ENCODE data around the gene IGF2R. TPM values are rescaled to one million over a fixed set of nuclear protein-coding genes. Genes with fewer than 3 reads are reported as not detected.

The IGF2R gene
- total RNA-seq, 1 experiment from 2014 or later, result 31.5 TPM

DNA sequence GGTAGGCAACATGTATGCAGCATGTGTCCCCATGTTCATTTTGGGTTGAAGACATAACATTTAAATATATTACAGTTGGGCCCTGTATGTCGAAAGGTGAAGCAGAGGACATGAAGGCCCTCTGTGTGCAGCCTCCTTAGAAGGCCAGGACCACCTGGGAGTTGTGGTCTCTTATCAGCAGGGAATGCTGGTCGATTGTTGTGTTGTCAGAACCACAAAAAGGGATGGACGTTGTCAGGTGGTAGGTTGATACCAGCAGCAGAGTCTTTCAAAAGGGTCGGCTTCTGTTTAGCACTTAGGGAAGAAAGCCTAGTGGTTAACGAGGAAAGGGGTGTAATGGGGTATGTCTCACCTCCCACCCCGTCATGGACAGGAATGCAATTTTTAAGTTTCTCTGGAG lies 85.4 kb downstream of the IGF2R start:
- Histone ChIP-seq H3K9ac (ENCODE audit: low read length) (no peak overlapping the region), H3K79me2 (ENCODE audit: low read length) (no peaks in the 10 kb centered on the region), H3K9me2 (replicated peaks; ENCODE audit: low read length) (no peaks in the 10 kb centered on the region), H3K27ac (ENCODE audit: low read length) (no peak overlapping the region), H3K4me2 (ENCODE audit: low read length) (no peak overlapping the region), H3K9me3 (ENCODE audit: low read length) (no peaks in the 10 kb centered on the region), H2AFZ (ENCODE audit: low read length) (no peak overlapping the region), H3F3A (ENCODE audit: low read length, unreplicated experiment) (no peaks in the 10 kb centered on the region), H3K36me3 (ENCODE audit: low read depth, low read length) (peaks cover 17% of the 10 kb centered on the region), H3K4me1 (ENCODE audit: insufficient read depth, low read length) (no peaks in the 10 kb centered on the region), H4K20me1 (ENCODE audit: low read length) (no peaks in the 10 kb centered on the region), H3K4me3 (ENCODE audit: low read length) (no peak overlapping the region), H3K27me3 (ENCODE audit: low read length) (no peaks in the 10 kb centered on the region)
- DNase-seq (no peak), ATAC-seq (no peak)
- ChIA-PET CTCF (no interaction called here), POLR2A (ENCODE audit: unreplicated experiment) (no interaction called here)
- TF ChIP-seq EZH2phosphoT487 (IDR thresholded peaks at IDR 0.05; ENCODE audit: borderline replicate concordance, low read length), result no peak
- no peak for TF ChIP-seq EZH2 (IDR thresholded peaks at IDR 0.05; ENCODE audit: low read length, unreplicated experiment)
- no peak for TF ChIP-seq CTCF (conservative IDR thresholded peaks at IDR 0.05; ENCODE audit: low read depth, low read length)
- intact Hi-C loops (cut with micrococcal nuclease), result no loop called here
- no TSS peak for BruUV-seq (replicated peaks)

- Histone ChIP-seq H3K27ac (ENCODE audit: low read length) (no peak overlapping the region), H3K36me3 (ENCODE audit: low read depth, low read length) (peaks cover 17% of the 10 kb centered on the region), H3K79me2 (ENCODE audit: low read length) (no peaks in the 10 kb centered on the region), H4K20me1 (ENCODE audit: low read length) (no peaks in the 10 kb centered on the region), H3K27me3 (ENCODE audit: low read length) (no peaks in the 10 kb centered on the region), H3K9ac (ENCODE audit: low read length) (no peak overlapping the region), H3K4me1 (ENCODE audit: insufficient read depth, low read length) (no peaks in the 10 kb centered on the region), H3K4me2 (ENCODE audit: low read length) (no peak overlapping the region), H3F3A (ENCODE audit: low read length, unreplicated experiment) (no peaks in the 10 kb centered on the region), H3K9me2 (replicated peaks; ENCODE audit: low read length) (no peaks in the 10 kb centered on the region), H3K4me3 (ENCODE audit: low read length) (no peak overlapping the region), H3K9me3 (ENCODE audit: low read length) (no peaks in the 10 kb centered on the region), H2AFZ (ENCODE audit: low read length) (no peak overlapping the region)
- no peak for TF ChIP-seq CTCF (conservative IDR thresholded peaks at IDR 0.05; ENCODE audit: low read depth, low read length)
- no peak for TF ChIP-seq EZH2 (IDR thresholded peaks at IDR 0.05; ENCODE audit: low read length, unreplicated experiment)
- no peak for TF ChIP-seq EZH2phosphoT487 (IDR thresholded peaks at IDR 0.05; ENCODE audit: borderline replicate concordance, low read length)
- POLR2A ChIA-PET (ENCODE audit: unreplicated experiment), result no interaction called here
- CTCF ChIA-PET, result no interaction called here
- ATAC-seq (no peak), DNase-seq (no peak)
- BruUV-seq (replicated peaks), result no TSS peak
- intact Hi-C loops (cut with micrococcal nuclease), result no loop called here
These were observed 86.0 kb downstream of the IGF2R start for GRCh38 chr6:160054913-160055312.

GRCh38 chr6:160055378-160055777 lies 86.5 kb downstream of the IGF2R start:
- no peak overlapping the region for H3K9ac ChIP-seq (ENCODE audit: low read length)
- H3K27me3 ChIP-seq (ENCODE audit: low read length), result no peaks in the 10 kb centered on the region
- H3K4me2 ChIP-seq (ENCODE audit: low read length), result no peak overlapping the region
- no peaks in the 10 kb centered on the region for H3F3A ChIP-seq (ENCODE audit: low read length, unreplicated experiment)
- no peak for TF ChIP-seq EZH2 (IDR thresholded peaks at IDR 0.05; ENCODE audit: low read length, unreplicated experiment)
- no peak for TF ChIP-seq CTCF (conservative IDR thresholded peaks at IDR 0.05; ENCODE audit: low read depth, low read length)
- no peak for TF ChIP-seq EZH2phosphoT487 (IDR thresholded peaks at IDR 0.05; ENCODE audit: borderline replicate concordance, low read length)
- H3K9me2 ChIP-seq (replicated peaks; ENCODE audit: low read length), result no peaks in the 10 kb centered on the region
- ATAC-seq, result no peak
- POLR2A ChIA-PET (ENCODE audit: unreplicated experiment), result no interaction called here
- no peak overlapping the region for H3K27ac ChIP-seq (ENCODE audit: low read length)
- H2AFZ ChIP-seq (ENCODE audit: low read length), result no peak overlapping the region
- H3K79me2 ChIP-seq (ENCODE audit: low read length), result no peaks in the 10 kb centered on the region
- CTCF ChIA-PET, result no interaction called here
- no peaks in the 10 kb centered on the region for H3K4me1 ChIP-seq (ENCODE audit: insufficient read depth, low read length)
- H3K36me3 ChIP-seq (ENCODE audit: low read depth, low read length), result peaks cover 17% of the 10 kb centered on the region
- no peak for DNase-seq
- no peaks in the 10 kb centered on the region for H4K20me1 ChIP-seq (ENCODE audit: low read length)
- no TSS peak for BruUV-seq (replicated peaks)
- no peaks in the 10 kb centered on the region for H3K9me3 ChIP-seq (ENCODE audit: low read length)
- intact Hi-C loops (cut with micrococcal nuclease), result no loop called here
- no peak overlapping the region for H3K4me3 ChIP-seq (ENCODE audit: low read length)
